K562 (cell line): Measurements from ENCODE around the gene PRXL2B. TPM values are rescaled to one million over a fixed set of nuclear protein-coding genes. Genes with fewer than 3 reads are reported as not detected.

Experiments
- ATAC-seq: fragments of 200-7000 bp; cut with Tn5 transposase; 3 replicates; pipeline ENCODE4 v1.9.1; 2020; ENCODE audit warnings: moderate library complexity
- BruUV-seq: library from RNA; stranded (reverse); fragments of 400-500 nt; replicated peaks from 2 replicates; lab custom pipeline; 2021; lab: Mats Ljungman, UMichigan
- CTCF ChIA-PET: fragments of 300-600 bp; formaldehyde crosslinking; extraction: SDS; loops from one replicate; lab custom pipeline; 2021; ENCODE audit warnings: low intra/inter-chr PET ratio; lab: Yijun Ruan, JAX
- POLR2A ChIA-PET: fragments of 300-600, 350-650 bp; sonication (Branson Sonifier 250); formaldehyde crosslinking; extraction: SDS; loops from one replicate; lab custom pipeline; 2021; ENCODE audit warnings: antibody characterized with exemption, inconsistent platforms; lab: Yijun Ruan, JAX
- DNase-seq, 4 experiments: peaks; one replicate each; pipeline versions ENCODE4 v3.0.0 to v3.0.0-alpha.2; 2011 to 2018; ENCODE audit warnings: low spot score in 3 of 4, mixed read lengths in 3 of 4; ENCODE audit errors: extremely low read depth in 1 of 4
- FAIRE-seq: peaks from 2 replicates; lab custom pipeline; 2011; peaks lifted over from hg19 to GRCh38; lab: Jason Lieb, UNC
- H2AFZ ChIP-seq: 2 replicates; pipeline ENCODE4 v1.6.0; 2011; ENCODE audit warnings: low read depth, low read length, control low read depth, inconsistent platforms
- H3K27ac ChIP-seq: fragments of 200-600 bp; 3 replicates; pipeline ENCODE4 v1.8.0; 2011; ENCODE audit warnings: low read depth, mild to moderate bottlenecking, control low read depth, inconsistent platforms, low read length, moderate library complexity, mixed read lengths; ENCODE audit errors: extremely low read depth
- H3K27me3 ChIP-seq, 2 experiments: fragments of 300-600 bp in 1 of 2; 2 replicates in 1 of 2; 3 replicates in 1 of 2; pipeline versions ENCODE4 v1.6.0 to v1.8.0; 2011; ENCODE audit warnings: inconsistent platforms in 2 of 2, low read length in 2 of 2, mild to moderate bottlenecking in 1 of 2, mixed read lengths in 1 of 2, moderate library complexity in 1 of 2; ENCODE audit not compliant: control insufficient read depth in 2 of 2, insufficient read depth in 2 of 2
- H3K36me3 ChIP-seq: fragments of 300-600 bp; 3 replicates; pipeline ENCODE4 v1.8.0; 2011; ENCODE audit warnings: mild to moderate bottlenecking, low read length, inconsistent platforms; ENCODE audit not compliant: control insufficient read depth, insufficient read depth
- H3K4me1 ChIP-seq, 2 experiments: fragments of 200-600 bp in 1 of 2; replicated peaks in 1 of 2; 2 replicates in 1 of 2; 3 replicates in 1 of 2; pipeline versions ENCODE4 v1.5.1 to v1.8.0; 2011; ENCODE audit warnings: inconsistent platforms in 2 of 2, low read length in 2 of 2, mild to moderate bottlenecking in 1 of 2, mixed read lengths in 1 of 2, moderate library complexity in 1 of 2; ENCODE audit not compliant: control insufficient read depth in 2 of 2, insufficient read depth in 2 of 2
- H3K4me2 ChIP-seq: 2 replicates; pipeline ENCODE4 v1.6.1; 2011; ENCODE audit warnings: low read length, control low read depth, inconsistent platforms, mixed read lengths; ENCODE audit not compliant: insufficient read depth
- H3K4me3 ChIP-seq: fragments of 200-600 bp; sonication (generic), shearing (Covaris generic); 2 replicates; pipeline ENCODE4 v1.5.1; 2016; ENCODE audit warnings: control low read depth, inconsistent platforms
- H3K79me2 ChIP-seq: fragments of 200-600 bp; 3 replicates; pipeline ENCODE4 v1.8.0; 2011; ENCODE audit warnings: low read length, inconsistent platforms; ENCODE audit not compliant: control insufficient read depth, insufficient read depth
- H3K9ac ChIP-seq, 2 experiments: 2 replicates each; pipeline versions ENCODE4 v1.6.0 to v1.6.1; 2011; ENCODE audit warnings: low read depth in 2 of 2, low read length in 2 of 2, control low read depth in 1 of 2, inconsistent platforms in 1 of 2, mild to moderate bottlenecking in 1 of 2, mixed read lengths in 1 of 2; ENCODE audit not compliant: insufficient read depth in 1 of 2
- H3K9me1 ChIP-seq: one replicate; pipeline ENCODE4 v1.6.0; 2011; ENCODE audit warnings: inconsistent platforms, mild to moderate bottlenecking, low read length, moderate library complexity; ENCODE audit not compliant: control insufficient read depth, insufficient read depth
- H3K9me3 ChIP-seq: replicated peaks from 2 replicates; pipeline ENCODE4 v1.5.1; 2011; ENCODE audit warnings: low read depth, low read length, inconsistent platforms; ENCODE audit not compliant: control insufficient read depth, insufficient read depth
- H4K20me1 ChIP-seq: replicated peaks from 2 replicates; pipeline ENCODE4 v1.6.1; 2011; ENCODE audit warnings: low read length, inconsistent platforms, mixed read lengths; ENCODE audit not compliant: control insufficient read depth, insufficient read depth
- HDGF ChIP-seq: fragments of 450-650 bp; IDR thresholded peaks from 2 replicates; pipeline ENCODE4 v1.6.1; 2016
- HLTF ChIP-seq: fragments of 450-650 bp; IDR thresholded peaks from 2 replicates; pipeline ENCODE4 v1.6.1; 2016
- POLR2G ChIP-seq: fragments of 200-400 bp; formaldehyde crosslinking; IDR thresholded peaks from 2 replicates; pipeline ENCODE4 v1.6.1; 2017; ENCODE audit warnings: low read depth, mild to moderate bottlenecking, antibody characterized with exemption, low read length, moderate library complexity
- PTRF ChIP-seq: fragments of 450-650 bp; IDR thresholded peaks from 2 replicates; pipeline ENCODE4 v1.6.1; 2016; ENCODE audit warnings: mild to moderate bottlenecking, missing genetic modification characterization, missing compliant biosample characterization
- RBM22 ChIP-seq: fragments of 200-400 bp; formaldehyde crosslinking; IDR thresholded peaks from 2 replicates; pipeline ENCODE4 v1.6.1; 2018; ENCODE audit warnings: low read length, low read depth; ENCODE audit not compliant: poor library complexity, severe bottlenecking
- TRIM28 ChIP-seq: fragments of 450-650 bp; IDR thresholded peaks from 2 replicates; pipeline ENCODE4 v1.6.1; 2017
- ZFP91 ChIP-seq: sonication (generic); formaldehyde crosslinking; IDR thresholded peaks from 2 replicates; pipeline ENCODE4 v1.8.0; 2022; ENCODE audit warnings: mild to moderate bottlenecking, missing genetic modification reagents
- WGBS: fragments of 100-300 bp; shearing (Covaris generic); methylation state at CpG from one replicate; pipeline ENCODE4 v1.1.6; 2016; ENCODE audit warnings: low coverage, mixed read lengths; ENCODE audit not compliant: insufficient coverage; ENCODE audit errors: missing lambda C conversion rate; 5-methylcytosine and 5-hydroxymethylcytosine counted together
- in situ Hi-C: fragments of 300-500 bp; cut with MboI; formaldehyde crosslinking; loops from 4 replicates; pipeline ENCODE4 v1.15.0; 2018; ENCODE audit warnings: inconsistent platforms, mixed read lengths
- intact Hi-C: fragments of 100-400 bp; cut with micrococcal nuclease; formaldehyde crosslinking; loops from 2 replicates; pipeline ENCODE4 v1.14.2; 2022
- polyA plus RNA-seq, 8 experiments: library from polyadenylated mRNA; depleted of rRNA in 4 of 8; stranded (reverse) in 5 of 8; unstranded in 3 of 8; fragments of >200 nt; fragmentation: Nextera tagmentation in 2 of 8; fragmentation: Illumina TruSeq in 1 of 8; extraction: Ambion mirVana in 2 of 8; extraction: Trizol in 1 of 8; gene quantifications; 2 replicates each; pipeline versions ENCODE4 v1.2.1 to v1.2.3, GENCODE V29; 2011 to 2014; ENCODE audit warnings: inconsistent platforms in 1 of 8, missing spikeins in 1 of 8
- total RNA-seq, 7 experiments: library from RNA; depleted of rRNA in 6 of 7; stranded (reverse); fragments of >200 nt in 6 of 7; fragmentation: Illumina TruSeq in 2 of 7; extraction: Trizol in 2 of 7; gene quantifications; 2 replicates each; pipeline versions ENCODE4 v1.2.1 to v1.2.3, GENCODE V29; 2011 to 2021; ENCODE audit warnings: low replicate concordance in 1 of 7

PRXL2B gene
- total and polyA plus RNA-seq, 9 of the 15 experiments (the other 6 are each of a cell fraction or from before 2014, with no cell fraction given) = 0.99 to 25.3 (median 11.8) TPM

- WGBS = 83% methylated on average over 31 of the region's 31 CpGs
- H4K20me1 ChIP-seq = no peaks in the 10 kb centered on the region
- TF ChIP-seq POLR2G (0 out of 2 replicates have a peak, but pooled peaks have one; percentile 13), HDGF (no peak)
- no peak overlapping the region for H3K4me2 ChIP-seq
- peaks cover 3 to 26% of the 10 kb centered on the region in 2 experiments; a peak in 3 of 5 replicates for H3K27me3 ChIP-seq
- no peak overlapping the region for H3K9ac ChIP-seq
- no TSS peak for BruUV-seq
- H3K4me1 ChIP-seq = peaks cover 4 to 69% of the 10 kb centered on the region in 2 experiments; a peak in 4 of 5 replicates
- H3K27ac ChIP-seq = no peak overlapping the region
- CTCF ChIA-PET = no interaction called here
- DNase-seq (no peak), FAIRE-seq (no peak), ATAC-seq (no peak)
- H2AFZ ChIP-seq = no peak overlapping the region
- H3K4me3 ChIP-seq = no peak overlapping the region
- no peaks in the 10 kb centered on the region for H3K9me3 ChIP-seq
- in situ Hi-C loops (no loop called here), intact Hi-C loops (no loop called here)
- H3K36me3 ChIP-seq = no peaks in the 10 kb centered on the region
- no peaks in the 10 kb centered on the region for H3K9me1 ChIP-seq
- POLR2A ChIA-PET = interaction anchor here (0.7 to 0.9 kb wide), 2 partner anchors 50 to 255 kb away, joined by 3 read pairs; no protein-coding TSS in a partner anchor
- H3K79me2 ChIP-seq = peaks cover 4% of the 10 kb centered on the region; the same call in 1 of the 3 replicates
Measured at GRCh38 chr1:2590233-2591141, 3.9 kb downstream of the PRXL2B start.

- TF ChIP-seq ZFP91 (CRISPR knock-in tag) (no peak), TRIM28 (peak; percentile 54; the same call in 1 of the 2 replicates), POLR2G (0 out of 2 replicates have a peak, but pooled peaks have one; percentile 5), PTRF (tag) (no peak), HLTF (peak; percentile 94), RBM22 (no peak)
- CTCF ChIA-PET = no interaction called here
- H3K9me1 ChIP-seq = no peaks in the 10 kb centered on the region
- no peak overlapping the region for H3K9ac ChIP-seq
- no peak overlapping the region for H3K4me3 ChIP-seq
- no peak for FAIRE-seq
- no peaks in the 10 kb centered on the region for H3K36me3 ChIP-seq
- no peak for ATAC-seq
- 51% methylated on average over 4 of the region's 5 CpGs for WGBS
- BruUV-seq = no TSS peak
- H3K9me3 ChIP-seq = no peaks in the 10 kb centered on the region
- no peaks in the 10 kb centered on the region for H3K79me2 ChIP-seq
- peaks cover 3 to 71% of the 10 kb centered on the region in 2 experiments; a peak in 2 of 5 replicates for H3K4me1 ChIP-seq
- intact Hi-C loops = no loop called here
- in situ Hi-C loops = no loop called here
- H3K27ac ChIP-seq = no peak overlapping the region
- no peak overlapping the region for H3K4me2 ChIP-seq
- DNase-seq = no peak
- peaks cover 3 to 33% of the 10 kb centered on the region in 2 experiments; a peak in 3 of 5 replicates for H3K27me3 ChIP-seq
- no peaks in the 10 kb centered on the region for H4K20me1 ChIP-seq
- POLR2A ChIA-PET = interaction anchor here (0.6 kb wide), 1 partner anchor 393 kb away, joined by 4 read pairs; no protein-coding TSS in a partner anchor
- H2AFZ ChIP-seq = no peak overlapping the region
Measured at GRCh38 chr1:2591233-2591580, 4.6 kb downstream of the PRXL2B start.
